GOT3 (cell line): Measurements from ENCODE around the gene GABRG3.

Experiments
- DNase-seq: peaks from one replicate; lab custom pipeline; 2025; ENCODE audit warnings: mixed read lengths; lab: John Stamatoyannopoulos, UW

The GABRG3 gene

GRCh38 chr15:26970712-26971210 lies at the start of gene GABRG3:
Gene GABRG3 (plus strand): TSS chr15:26971181.
- DNase-seq, result no peak

- no peak for DNase-seq
These were observed 49.5 kb upstream of the GABRG3 start for GRCh38 chr15:26921433-26921832.

- no peak for DNase-seq
These were observed 44.9 kb upstream of the GABRG3 start for GRCh38 chr15:26926081-26926480.

- no peak for DNase-seq
These were observed 42.9 kb upstream of the GABRG3 start for GRCh38 chr15:26928051-26928450.

- DNase-seq, result no peak
These were observed 41.4 kb upstream of the GABRG3 start for GRCh38 chr15:26929588-26929987.

- DNase-seq, result no peak
These were observed 36.1 kb upstream of the GABRG3 start for GRCh38 chr15:26934848-26935247.

GRCh38 chr15:26935322-26935721 lies 35.7 kb upstream of the GABRG3 start:
- no peak for DNase-seq

- no peak for DNase-seq
These were observed 34.5 kb upstream of the GABRG3 start for GRCh38 chr15:26936502-26936901.

- no peak for DNase-seq
These were observed 33.8 kb upstream of the GABRG3 start for GRCh38 chr15:26937134-26937533.

- no peak for DNase-seq
These were observed 31.6 kb upstream of the GABRG3 start for GRCh38 chr15:26939398-26939797.

- DNase-seq, result no peak
These were observed 29.5 kb upstream of the GABRG3 start for GRCh38 chr15:26941489-26941888.

GRCh38 chr15:26943866-26944265 lies 27.1 kb upstream of the GABRG3 start:
- no peak for DNase-seq

- DNase-seq, result no peak
These were observed 25.9 kb upstream of the GABRG3 start for GRCh38 chr15:26945046-26945445.

- no peak for DNase-seq
These were observed 21.0 kb upstream of the GABRG3 start for GRCh38 chr15:26950001-26950400.

GRCh38 chr15:26954403-26954802 lies 16.6 kb upstream of the GABRG3 start:
- no peak for DNase-seq

- no peak for DNase-seq
These were observed 3.2 kb upstream of the GABRG3 start for GRCh38 chr15:26967719-26968269.

GRCh38 chr15:26968806-26969205 lies 2.2 kb upstream of the GABRG3 start:
- DNase-seq, result no peak

GRCh38 chr15:26971271-26972018 lies 464 bp downstream of the GABRG3 start:
- no peak for DNase-seq

- DNase-seq, result no peak
These were observed 1.7 kb downstream of the GABRG3 start for GRCh38 chr15:26972636-26973035.

- no peak for DNase-seq
These were observed 3.3 kb downstream of the GABRG3 start for GRCh38 chr15:26974120-26974780.

- no peak for DNase-seq
These were observed 10.5 kb downstream of the GABRG3 start for GRCh38 chr15:26981492-26981891.

- DNase-seq, result no peak
These were observed 12.8 kb downstream of the GABRG3 start for GRCh38 chr15:26983822-26984221.

GRCh38 chr15:26985050-26985449 lies 14.1 kb downstream of the GABRG3 start:
- DNase-seq, result no peak
